ENCODE measurements around the gene PRDM16.

The PRDM16 gene

GRCh38 chr1:3103967-3104677, 35.1 kb downstream of the PRDM16 start:
- no peak for DNase-seq (ENCODE audit: low spot score)

- DNase-seq (ENCODE audit: low spot score): peak; percentile 94
Observed at GRCh38 chr1:3105167-3105863, 36.3 kb downstream of the PRDM16 start.

GRCh38 chr1:3106216-3106615, 37.2 kb downstream of the PRDM16 start:
- DNase-seq (ENCODE audit: low spot score): no peak

GRCh38 chr1:3107201-3107600, 38.2 kb downstream of the PRDM16 start:
- no peak for DNase-seq (ENCODE audit: low spot score)

GRCh38 chr1:3109355-3109754, 40.4 kb downstream of the PRDM16 start:
- DNase-seq (ENCODE audit: low spot score): no peak

GRCh38 chr1:3111348-3112021, 42.5 kb downstream of the PRDM16 start:
- DNase-seq (ENCODE audit: low spot score): no peak

GRCh38 chr1:3112526-3112925, 43.5 kb downstream of the PRDM16 start:
- no peak for DNase-seq (ENCODE audit: low spot score)

- DNase-seq (ENCODE audit: low spot score): no peak
Observed at GRCh38 chr1:3113047-3113740, 44.2 kb downstream of the PRDM16 start.

GRCh38 chr1:3113741-3114056, 44.7 kb downstream of the PRDM16 start:
- no peak for DNase-seq (ENCODE audit: low spot score)

- DNase-seq (ENCODE audit: low spot score): no peak
Observed at GRCh38 chr1:3114131-3114744, 45.2 kb downstream of the PRDM16 start.

GRCh38 chr1:3114846-3115245, 45.8 kb downstream of the PRDM16 start:
- no peak for DNase-seq (ENCODE audit: low spot score)

- no peak for DNase-seq (ENCODE audit: low spot score)
Observed at GRCh38 chr1:3115275-3116149, 46.5 kb downstream of the PRDM16 start.

GRCh38 chr1:3116150-3116510, 47.1 kb downstream of the PRDM16 start:
- no peak for DNase-seq (ENCODE audit: low spot score)

- no peak for DNase-seq (ENCODE audit: low spot score)
Observed at GRCh38 chr1:3116560-3116959, 47.6 kb downstream of the PRDM16 start.

GRCh38 chr1:3117879-3118278, 48.9 kb downstream of the PRDM16 start:
- no peak for DNase-seq (ENCODE audit: low spot score)

- DNase-seq (ENCODE audit: low spot score): no peak
Observed at GRCh38 chr1:3119061-3119460, 50.1 kb downstream of the PRDM16 start.

- DNase-seq (ENCODE audit: low spot score): no peak
Observed at GRCh38 chr1:3119725-3120124, 50.7 kb downstream of the PRDM16 start.

- DNase-seq (ENCODE audit: low spot score): no peak
Observed at GRCh38 chr1:3120140-3120539, 51.1 kb downstream of the PRDM16 start.

GRCh38 chr1:3120994-3121393, 52.0 kb downstream of the PRDM16 start:
- DNase-seq (ENCODE audit: low spot score): no peak

GRCh38 chr1:3121401-3122210, 52.6 kb downstream of the PRDM16 start:
- DNase-seq (ENCODE audit: low spot score): no peak

GRCh38 chr1:3122311-3122710, 53.3 kb downstream of the PRDM16 start:
- DNase-seq (ENCODE audit: low spot score): no peak

Measured in ecto neural progenitor cell (in vitro differentiated cells).